Measurements from ENCODE around the gene ZFHX3.

The ZFHX3 gene

GRCh38 chr16:72924927-72925630 lies 122.8 kb downstream of the ZFHX3 start:
- no peak for DNase-seq

- no peak for DNase-seq
Observed at GRCh38 chr16:72924537-72924926, 123.4 kb downstream of the ZFHX3 start.

DNA sequence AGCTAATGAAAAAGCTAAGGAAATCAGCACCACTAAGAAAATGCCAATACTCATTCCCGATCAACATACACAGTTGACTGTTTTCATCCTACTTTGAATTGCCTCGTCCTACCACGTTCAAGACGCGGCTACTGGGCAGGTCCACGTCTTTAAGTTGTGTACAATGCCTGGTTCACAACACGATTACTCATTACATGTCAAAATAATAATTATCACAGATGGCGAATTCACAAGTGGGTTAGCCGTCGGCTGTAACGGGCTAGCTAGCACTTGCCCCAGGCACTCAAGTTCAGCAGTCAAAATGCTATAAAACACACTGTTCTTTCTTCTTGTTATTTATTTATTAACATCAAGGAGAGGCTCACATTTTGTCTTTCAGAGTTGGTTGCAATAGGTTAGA lies 124.2 kb downstream of the ZFHX3 start:
- DNase-seq: no peak

GRCh38 chr16:72922714-72923113 lies 125.2 kb downstream of the ZFHX3 start:
- DNase-seq: no peak

- no peak for DNase-seq
Observed at GRCh38 chr16:72921620-72922019, 126.3 kb downstream of the ZFHX3 start.

DNA sequence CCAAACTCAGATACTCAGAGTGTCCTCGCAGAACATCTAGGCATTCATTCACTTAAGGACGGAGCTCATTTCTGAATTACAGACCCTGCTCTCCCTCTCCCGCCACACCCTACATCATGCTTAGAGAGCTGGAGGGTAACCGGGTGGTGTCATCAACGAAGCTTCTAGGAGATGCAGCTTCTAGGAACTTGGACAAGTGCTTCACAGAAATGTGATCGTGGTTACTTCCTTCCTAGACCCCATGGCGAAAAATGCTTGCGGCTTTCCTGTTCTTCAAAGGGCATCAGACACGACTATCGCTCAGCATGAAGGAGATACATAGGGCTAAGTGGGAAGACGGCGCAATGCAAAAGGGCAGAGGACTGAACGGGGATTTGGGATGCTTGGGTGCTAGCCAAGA lies 126.8 kb downstream of the ZFHX3 start:
- no peak for DNase-seq

GRCh38 chr16:72917051-72917450 lies 130.9 kb downstream of the ZFHX3 start:
- no peak for DNase-seq

GRCh38 chr16:72915331-72915730 lies 132.6 kb downstream of the ZFHX3 start:
- DNase-seq: no peak

DNA sequence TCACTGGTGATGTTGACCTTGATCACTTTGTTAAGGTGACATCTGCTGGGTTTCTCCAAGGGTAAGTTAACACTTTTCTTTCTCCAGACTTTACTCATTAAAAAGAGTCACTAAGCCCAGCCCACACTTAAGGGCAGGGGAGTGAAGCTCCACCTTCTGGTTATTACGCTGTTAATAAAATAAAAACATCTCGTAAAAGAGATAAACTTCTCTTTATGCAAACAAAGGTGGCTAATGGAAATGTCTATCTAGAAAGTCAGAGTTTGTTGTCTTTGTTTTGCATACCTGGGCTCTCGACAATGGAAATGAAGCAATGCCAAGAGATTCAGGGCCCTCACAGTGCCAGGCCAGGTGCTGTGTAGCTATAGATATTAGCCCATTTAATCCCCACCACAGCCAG lies 134.4 kb downstream of the ZFHX3 start:
- no peak for DNase-seq

GRCh38 chr16:72911971-72912370 lies 136.0 kb downstream of the ZFHX3 start:
- no peak for DNase-seq

- DNase-seq: no peak
Observed at GRCh38 chr16:72910875-72911274, 137.1 kb downstream of the ZFHX3 start.

DNA sequence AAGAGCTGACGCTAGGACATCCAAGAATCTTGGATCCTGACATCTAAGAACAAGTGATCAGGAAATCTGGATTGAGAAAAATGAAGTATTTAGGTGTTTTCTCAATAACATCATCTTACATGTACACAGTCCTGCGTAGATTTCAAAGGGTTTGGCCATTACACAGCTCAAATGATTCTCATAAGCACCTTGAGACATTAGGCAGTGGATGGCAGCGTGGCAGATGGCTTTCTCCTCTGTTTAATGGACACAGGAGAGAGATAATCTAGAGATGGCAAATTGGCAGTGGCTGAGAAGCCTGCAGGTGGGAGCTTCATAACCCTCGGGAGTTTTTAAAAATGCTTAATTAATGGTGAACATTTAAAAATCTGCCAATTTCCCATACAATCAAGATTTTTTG lies 137.5 kb downstream of the ZFHX3 start:
- DNase-seq: no peak

- DNase-seq: no peak
Observed at GRCh38 chr16:72909196-72909595, 138.7 kb downstream of the ZFHX3 start.

DNA sequence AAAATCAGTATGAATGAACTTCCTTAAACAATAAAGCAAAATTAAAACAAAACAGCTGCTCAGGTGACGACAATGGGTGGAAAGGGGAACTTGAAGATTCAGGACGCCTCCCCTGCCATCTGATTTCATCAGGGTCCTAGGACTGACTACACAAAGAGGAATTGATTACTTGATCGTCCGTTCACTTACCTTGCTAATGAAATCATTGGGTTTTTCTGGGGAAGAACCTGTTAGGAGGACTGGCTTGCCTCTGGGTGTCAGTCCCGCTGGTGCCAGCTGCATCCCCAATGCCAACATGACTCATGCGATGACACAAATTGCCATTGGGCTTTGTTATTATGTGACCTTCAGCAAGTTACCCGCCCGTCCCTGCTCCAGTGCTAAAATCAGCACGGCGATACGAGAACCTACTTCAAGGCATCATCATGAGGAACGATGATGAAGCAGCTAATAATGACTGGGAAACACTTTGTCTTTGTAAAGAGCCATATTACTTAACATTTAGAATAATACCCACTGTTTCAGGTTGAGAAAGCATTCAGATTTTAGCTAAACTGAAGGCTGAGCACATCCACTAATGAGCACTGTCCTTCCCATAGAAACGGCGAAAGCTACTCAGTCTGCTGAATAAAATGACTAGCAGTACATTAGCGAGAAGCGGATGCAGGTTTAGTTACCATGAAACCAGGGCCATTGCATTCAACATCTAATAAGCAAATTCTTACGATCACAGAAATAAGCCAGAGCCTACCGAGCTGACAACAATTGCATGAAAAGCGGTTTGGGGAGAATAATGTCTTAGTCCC lies 139.4 kb downstream of the ZFHX3 start:
- no peak for DNase-seq

GRCh38 chr16:72905581-72905980 lies 142.3 kb downstream of the ZFHX3 start:
- DNase-seq: no peak

DNA sequence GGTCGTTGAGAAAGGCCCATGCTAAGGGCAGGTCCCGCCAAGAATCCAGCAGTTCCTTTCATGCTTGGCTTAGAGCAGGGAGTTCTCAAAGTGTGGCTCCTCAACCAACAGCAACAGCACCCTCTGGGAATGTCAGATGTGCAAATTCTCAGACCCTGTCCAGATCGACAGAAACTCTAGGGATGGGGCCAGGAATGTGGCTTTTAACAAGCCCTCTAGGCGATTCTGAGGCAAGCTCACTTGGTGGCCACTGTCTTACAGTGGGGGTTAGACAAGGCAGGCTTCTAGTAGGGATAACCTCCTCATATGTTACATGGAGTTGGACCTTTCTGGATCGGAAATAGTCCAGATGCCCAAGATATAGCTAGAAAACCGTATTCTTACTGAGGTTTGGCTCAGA lies 144.8 kb downstream of the ZFHX3 start:
- no peak for DNase-seq

DNA sequence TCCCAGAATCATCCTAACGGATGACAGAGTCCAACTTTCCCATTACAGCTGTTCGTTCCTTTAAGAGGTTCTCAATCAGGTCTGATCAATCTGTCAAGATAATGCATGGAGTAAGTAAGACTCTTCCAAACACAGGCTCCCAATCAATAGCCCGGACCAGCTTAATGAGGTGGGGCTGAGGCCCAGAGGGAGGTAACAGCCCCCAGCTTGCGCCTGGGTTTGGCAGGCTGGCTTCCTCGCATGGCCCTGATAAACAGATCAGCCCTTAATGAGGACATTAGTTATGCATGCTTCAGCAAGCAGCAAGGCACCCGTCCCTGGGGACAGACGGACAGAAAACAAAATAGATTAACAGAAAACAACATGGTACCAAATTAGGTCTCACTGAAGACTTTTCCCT lies 145.7 kb downstream of the ZFHX3 start:
- DNase-seq: no peak

- DNase-seq: no peak
Observed at GRCh38 chr16:72901000-72901627, 146.8 kb downstream of the ZFHX3 start.

DNA sequence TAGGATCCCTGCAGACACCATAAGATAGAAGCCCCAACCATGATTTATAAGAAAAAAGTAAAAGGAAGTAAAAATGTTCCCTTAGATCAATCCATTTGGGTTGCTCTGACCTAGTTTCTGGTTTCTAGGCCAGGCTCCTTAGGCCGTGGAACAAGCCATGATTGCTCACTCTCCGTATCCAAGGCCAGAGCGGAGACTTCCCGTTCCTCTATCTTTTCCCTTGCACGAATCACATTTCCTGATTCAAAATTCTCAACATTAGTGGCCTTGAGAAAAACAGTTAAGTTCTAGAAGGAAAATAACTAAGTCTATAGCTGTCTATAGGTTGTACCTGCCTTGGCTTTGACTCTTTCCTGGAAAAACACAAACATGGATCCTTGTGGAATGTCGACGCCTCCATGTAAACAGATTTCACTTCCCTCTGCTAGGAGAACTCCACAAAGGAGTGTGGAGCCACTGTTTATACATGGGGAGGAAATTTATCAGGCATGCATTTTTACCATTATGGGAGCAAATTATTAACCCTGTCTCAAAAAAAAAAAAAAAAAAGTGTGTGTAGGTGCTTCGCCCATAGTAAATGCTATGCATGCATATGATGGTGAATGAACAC lies 149.6 kb downstream of the ZFHX3 start:
- no peak for DNase-seq

- DNase-seq: no peak
Observed at GRCh38 chr16:72897707-72898106, 150.2 kb downstream of the ZFHX3 start.

GRCh38 chr16:72896485-72897118 lies 151.3 kb downstream of the ZFHX3 start:
- DNase-seq: no peak

GRCh38 chr16:72895951-72896350 lies 152.0 kb downstream of the ZFHX3 start:
- DNase-seq: no peak
